Stimulated activated naive CD4-positive, alpha-beta T cell (primary cell): ENCODE data around the gene OR2T11.
A peak's percentile ranks its signal among the peaks of the same experiment; 100 is the strongest.
"Not testable (repeated sequence)": the region's sequence is repeated elsewhere in the genome, so short reads cannot be mapped to it uniquely, and the experiment has no call there.

ENCODE experiments used
- DNase-seq, 6 experiments: peaks; one replicate each; lab custom pipeline; 2025; lab: John Stamatoyannopoulos, UW

Gene OR2T11

GRCh38 chr1:248618878-248619277 is 16.0 kb downstream of the OR2T11 start:
- DNase-seq = peak in 3 of 6 experiments; percentile 12 to 23 (median 15)

- DNase-seq = no peak
These were observed 16.8 kb downstream of the OR2T11 start for GRCh38 chr1:248618119-248618518.

GRCh38 chr1:248613742-248614141 is 21.1 kb downstream of the OR2T11 start:
- no peak for DNase-seq

- peak in 2 of 6 experiments; percentile 19 to 20 for DNase-seq
These were observed 22.9 kb downstream of the OR2T11 start for GRCh38 chr1:248611883-248612414.

GRCh38 chr1:248610301-248610700 is 24.6 kb downstream of the OR2T11 start:
- DNase-seq = no peak

- DNase-seq = no peak
These were observed 35.5 kb downstream of the OR2T11 start for GRCh38 chr1:248599396-248599795.

- no peak for DNase-seq
These were observed 37.3 kb downstream of the OR2T11 start, which contains the start of gene OR2T10 for GRCh38 chr1:248597589-248597988. Gene OR2T10 (minus strand): TSS chr1:248597700. CDS start chr1:248593768, 3,932 bp downstream.

GRCh38 chr1:248596615-248597014 is 38.3 kb downstream of the OR2T11 start:
- peak in 1 of 6 experiments; percentile 4 for DNase-seq

GRCh38 chr1:248593226-248593625 is 41.7 kb downstream of the OR2T11 start:
- no peak for DNase-seq

- no peak for DNase-seq
These were observed 42.2 kb downstream of the OR2T11 start for GRCh38 chr1:248592655-248593054.

GRCh38 chr1:248590055-248590454 is 44.8 kb downstream of the OR2T11 start:
- DNase-seq = no peak

- DNase-seq = no peak
These were observed 45.6 kb downstream of the OR2T11 start for GRCh38 chr1:248589334-248589733.

- DNase-seq = no peak
These were observed 49.6 kb downstream of the OR2T11 start for GRCh38 chr1:248585266-248585665.

GRCh38 chr1:248576260-248576980 is 58.5 kb downstream of the OR2T11 start:
- no peak for DNase-seq

- not testable (repeated sequence) for DNase-seq
These were observed 60.2 kb downstream of the OR2T11 start, which contains the start of gene OR2T34 for GRCh38 chr1:248574657-248575056. Gene OR2T34 (minus strand): TSS chr1:248574757. CDS start chr1:248574757, 0 bp downstream.

GRCh38 chr1:248573856-248574255 is 61.0 kb downstream of the OR2T11 start:
- DNase-seq = not testable (repeated sequence)
